ENCODE measurements around the gene KHDC1L.
"Not testable (repeated sequence)": the region's sequence is repeated elsewhere in the genome, so short reads cannot be mapped to it uniquely, and the experiment has no call there.

Gene KHDC1L

GRCh38 chr6:73204252-73204651 is 21.0 kb downstream of the KHDC1L start:
- DNase-seq (ENCODE audit: low spot score), result no peak

GRCh38 chr6:73203098-73203497 is 22.2 kb downstream of the KHDC1L start:
- no peak for DNase-seq (ENCODE audit: low spot score)

DNA sequence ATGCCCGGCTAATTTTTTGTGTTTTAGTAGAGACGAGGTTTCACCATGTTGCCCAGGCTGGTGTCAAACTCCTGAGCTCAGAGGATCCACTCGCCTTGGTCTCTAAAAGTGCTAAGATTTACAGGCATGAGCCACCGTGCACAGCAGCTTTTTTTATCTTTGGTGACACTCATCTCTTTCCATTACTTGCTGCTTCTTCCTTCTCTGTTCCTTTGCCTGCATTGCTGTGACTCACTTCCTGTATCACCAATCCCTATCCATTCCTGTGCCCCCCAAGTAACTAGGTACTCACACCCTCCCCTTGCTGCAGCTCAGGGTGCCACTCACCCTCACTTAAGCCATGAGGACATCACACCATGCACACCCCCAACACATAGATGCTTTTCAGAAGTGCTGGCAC is 24.6 kb downstream of the KHDC1L start:
- no peak for DNase-seq (ENCODE audit: low spot score)

DNA sequence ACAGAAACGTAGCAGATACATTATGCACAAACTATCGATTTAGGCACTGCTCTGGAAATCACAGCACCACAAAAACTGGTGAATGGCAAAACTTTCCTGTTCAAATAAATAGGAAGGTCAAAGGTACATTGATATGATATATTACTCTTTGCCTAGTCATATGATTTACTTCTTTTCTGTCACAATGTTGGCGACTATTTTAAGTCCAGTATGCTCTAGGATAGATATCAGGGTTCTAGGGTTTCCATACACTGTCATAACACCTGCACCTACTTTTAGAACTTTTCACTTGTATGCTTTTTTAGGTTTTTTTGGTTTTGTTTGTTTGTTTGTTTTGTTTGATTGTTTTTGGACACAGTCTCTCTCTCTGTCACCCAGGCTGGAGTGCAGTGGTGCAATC is 25.0 kb downstream of the KHDC1L start:
- DNase-seq (ENCODE audit: low spot score), result no peak

GRCh38 chr6:73194744-73195143 is 30.6 kb downstream of the KHDC1L start:
- no peak for DNase-seq (ENCODE audit: low spot score)

GRCh38 chr6:73193302-73193701 is 32.0 kb downstream of the KHDC1L start:
- not testable (repeated sequence) for DNase-seq (ENCODE audit: low spot score)

GRCh38 chr6:73182021-73182607 is 43.2 kb downstream of the KHDC1L start:
- no peak for DNase-seq (ENCODE audit: low spot score)

DNA sequence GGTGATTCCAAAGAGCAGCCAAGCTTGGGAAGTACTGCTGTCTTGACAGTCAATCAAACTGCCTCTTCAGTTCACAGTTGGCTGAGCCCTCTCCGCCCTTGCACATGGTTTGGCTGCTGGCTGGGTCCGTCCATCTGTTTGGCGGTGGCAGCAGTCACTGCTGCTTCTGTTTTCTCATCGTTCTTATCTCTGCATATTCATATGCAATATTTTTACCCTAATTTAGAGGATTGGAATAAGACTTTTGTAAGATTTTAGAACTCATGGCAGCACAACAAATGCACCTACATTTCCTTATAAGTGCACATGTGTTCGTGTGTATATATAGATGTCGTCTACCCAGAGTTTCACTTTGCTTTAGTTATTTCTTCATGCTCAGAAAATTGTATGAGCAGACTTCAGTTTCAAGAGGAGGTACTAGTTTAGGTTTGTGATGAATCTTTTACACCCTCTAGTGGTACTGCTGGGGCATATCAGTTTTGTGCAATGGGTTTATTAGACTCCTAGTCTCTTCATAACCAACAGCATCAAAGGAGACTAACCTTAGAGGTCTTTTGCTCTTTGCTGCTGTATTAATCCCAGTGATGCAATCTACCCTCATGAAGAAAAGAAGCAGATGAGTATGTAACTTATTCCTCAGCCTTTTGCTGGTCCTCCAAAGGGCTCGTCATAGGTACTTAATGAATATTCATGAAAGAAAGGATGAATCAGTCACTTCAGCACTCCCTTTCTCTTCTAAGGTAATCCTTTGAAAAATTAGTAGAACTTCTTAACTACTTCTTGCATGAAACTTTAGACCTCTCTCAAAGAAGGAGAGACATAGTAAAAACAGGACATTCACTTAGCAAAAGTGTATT is 44.3 kb downstream of the KHDC1L start:
- no peak for DNase-seq (ENCODE audit: low spot score)

- no peak for DNase-seq (ENCODE audit: low spot score)
These were observed 45.1 kb downstream of the KHDC1L start for GRCh38 chr6:73180076-73180738.

DNA sequence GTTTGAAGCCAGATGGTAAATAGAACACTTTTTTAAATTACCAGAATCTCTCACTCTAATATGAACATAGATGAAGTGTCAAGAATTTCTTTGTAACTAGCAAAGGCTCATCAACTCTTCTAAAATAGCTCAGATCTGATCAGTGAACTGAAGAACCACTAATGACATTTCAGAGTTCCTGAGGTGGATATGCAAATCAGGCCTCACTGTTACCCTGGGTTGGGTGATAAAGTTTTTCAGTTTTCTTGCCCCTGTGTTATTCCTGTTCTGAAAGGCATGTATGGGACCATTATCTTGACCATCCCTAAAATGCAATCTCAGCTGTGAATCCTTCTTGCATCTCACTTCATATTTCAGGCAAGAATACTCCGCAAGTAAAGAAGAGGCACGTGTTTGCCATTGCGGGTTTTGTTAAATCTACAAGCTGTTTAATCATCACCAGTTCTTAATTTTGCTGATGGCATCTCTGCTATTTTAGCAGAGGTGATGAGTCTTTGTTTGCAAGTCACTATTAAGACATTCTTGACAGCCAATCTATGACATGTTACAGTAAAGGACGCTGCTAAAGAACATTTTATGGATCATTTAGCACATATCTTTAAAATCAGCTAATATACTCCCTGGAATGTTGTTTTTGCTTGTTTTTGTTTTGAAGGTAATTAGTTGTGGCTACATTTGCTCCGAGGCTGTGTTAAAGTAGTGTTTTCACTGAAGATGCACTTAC is 47.9 kb downstream of the KHDC1L start:
- DNase-seq (ENCODE audit: low spot score), result no peak

GRCh38 chr6:73176057-73176456 is 49.2 kb downstream of the KHDC1L start:
- DNase-seq (ENCODE audit: low spot score), result no peak

DNA sequence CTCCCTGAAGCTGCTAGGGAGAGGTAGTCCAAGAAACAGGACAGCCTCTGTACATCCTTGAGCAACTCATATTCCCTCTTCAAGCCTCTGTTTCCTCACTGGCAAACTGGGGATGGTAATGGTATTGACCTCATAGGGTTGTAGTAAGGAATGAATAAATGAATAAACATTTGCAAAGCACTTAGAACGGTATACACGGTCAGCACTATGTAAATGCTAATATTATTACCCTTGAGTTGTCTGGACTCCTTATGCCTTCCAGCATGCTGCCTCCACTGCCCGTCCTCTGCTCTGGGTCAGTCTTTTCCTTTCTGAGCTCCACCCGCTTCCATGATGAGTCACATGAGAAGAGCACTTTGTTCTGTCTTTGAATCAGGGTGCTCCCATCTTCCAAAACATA is 50.6 kb downstream of the KHDC1L start:
- no peak for DNase-seq (ENCODE audit: low spot score)

Measured in left forelimb (tissue), 1 donor.